Femur (tissue), 1 donor: Measurements from ENCODE around the gene TRAM2.

ENCODE experiments used
- DNase-seq: peaks from one replicate; pipeline ENCODE4 v3.0.0-alpha.2; 2017

TRAM2 gene

GRCh38 chr6:52564856-52565255, 12.0 kb downstream of the TRAM2 start:
- DNase-seq: no peak

GRCh38 chr6:52562911-52563310, 13.9 kb downstream of the TRAM2 start:
- no peak for DNase-seq

DNA sequence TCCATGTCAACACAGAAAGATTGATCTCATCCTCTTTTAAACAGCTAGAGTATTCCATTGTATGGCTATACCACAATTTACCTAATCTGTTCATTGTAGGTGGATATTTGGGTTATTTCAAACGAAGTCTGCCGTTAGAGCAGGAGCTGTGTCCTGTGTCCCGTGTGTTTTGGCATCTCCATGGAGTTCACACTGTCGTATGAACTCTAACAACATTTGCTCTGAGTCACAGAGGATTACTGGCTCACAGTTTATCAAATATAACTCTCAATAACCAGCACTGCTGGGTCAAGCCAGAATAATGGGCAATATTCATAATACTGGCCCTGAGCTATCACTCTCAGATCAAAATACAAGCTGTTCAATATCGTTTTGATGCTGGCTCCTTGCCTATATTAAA, 16.4 kb downstream of the TRAM2 start:
- no peak for DNase-seq

- DNase-seq: no peak
Observed at GRCh38 chr6:52558266-52559000, 18.4 kb downstream of the TRAM2 start.

DNA sequence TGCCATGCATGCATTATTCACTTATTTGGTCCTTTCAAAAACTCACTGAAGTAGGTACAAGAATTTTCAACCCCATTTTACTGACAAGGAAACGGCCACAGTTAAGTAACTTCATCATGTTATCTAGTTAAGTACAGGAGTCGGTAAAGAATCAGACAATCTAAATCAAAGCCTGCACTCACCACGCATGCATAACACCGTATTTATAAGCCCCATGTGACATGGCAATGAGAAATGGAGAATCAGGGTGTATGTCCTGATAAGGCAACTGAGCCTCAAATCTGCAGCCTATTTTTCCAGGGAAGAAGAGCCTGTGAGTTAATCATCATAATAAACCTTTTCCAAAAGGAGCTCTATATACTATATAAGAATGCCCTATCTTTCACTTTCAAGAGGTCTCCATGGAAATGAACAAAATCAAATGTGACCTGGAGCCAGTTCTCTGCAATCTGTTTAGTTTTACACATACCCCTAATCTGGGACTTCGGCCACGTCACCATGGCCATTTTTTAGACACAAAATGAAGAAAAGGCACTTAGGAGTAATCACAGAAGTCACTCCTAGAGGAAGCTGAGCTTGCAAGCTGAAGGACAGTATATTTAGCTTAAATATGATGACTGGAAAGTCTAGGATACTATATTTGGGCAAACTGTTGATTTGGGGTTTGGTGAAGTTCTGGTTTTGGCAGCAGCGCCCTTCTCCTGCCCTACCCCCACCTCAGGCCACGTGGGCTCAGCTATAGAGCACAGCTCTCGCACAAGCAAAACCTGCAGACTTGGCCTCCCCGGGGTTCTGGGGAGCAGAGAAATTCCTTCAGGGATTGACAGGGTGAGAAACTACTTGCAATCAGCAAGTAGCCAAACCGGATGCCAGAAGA, 19.2 kb downstream of the TRAM2 start:
- peak; percentile 64 for DNase-seq

DNA sequence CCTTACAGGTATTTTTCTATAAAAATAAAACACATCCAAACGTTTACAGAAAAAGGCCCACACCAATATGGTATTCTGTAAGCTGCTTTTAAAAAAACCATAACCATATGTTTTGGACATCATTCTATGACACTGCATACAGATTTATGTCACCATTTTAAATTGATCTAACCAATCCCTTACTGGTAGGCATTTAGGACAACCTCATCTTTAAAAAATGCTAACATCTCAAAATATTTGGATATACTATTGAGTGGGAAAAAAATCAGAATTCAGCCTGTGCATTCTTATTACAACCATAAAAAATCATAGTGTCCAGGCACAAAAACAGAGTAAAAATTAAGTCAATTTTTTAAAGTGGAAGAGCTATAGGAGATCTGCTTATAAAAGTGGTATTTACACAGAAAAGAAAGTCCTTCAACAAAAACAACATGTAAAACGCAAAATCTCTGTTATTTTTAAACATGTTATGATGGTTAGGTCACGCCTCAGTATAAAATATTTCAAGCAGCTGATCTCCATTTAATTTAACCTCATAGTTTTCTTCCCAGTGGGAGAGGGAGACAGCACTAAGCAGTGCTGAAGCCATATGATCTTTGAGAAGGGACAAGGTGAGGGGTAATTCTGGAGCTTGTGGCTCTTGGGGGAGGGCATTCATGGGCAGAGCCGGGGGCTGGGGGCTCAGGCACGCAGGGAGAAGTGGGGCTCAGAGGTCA, 21.2 kb downstream of the TRAM2 start:
- DNase-seq: no peak

DNA sequence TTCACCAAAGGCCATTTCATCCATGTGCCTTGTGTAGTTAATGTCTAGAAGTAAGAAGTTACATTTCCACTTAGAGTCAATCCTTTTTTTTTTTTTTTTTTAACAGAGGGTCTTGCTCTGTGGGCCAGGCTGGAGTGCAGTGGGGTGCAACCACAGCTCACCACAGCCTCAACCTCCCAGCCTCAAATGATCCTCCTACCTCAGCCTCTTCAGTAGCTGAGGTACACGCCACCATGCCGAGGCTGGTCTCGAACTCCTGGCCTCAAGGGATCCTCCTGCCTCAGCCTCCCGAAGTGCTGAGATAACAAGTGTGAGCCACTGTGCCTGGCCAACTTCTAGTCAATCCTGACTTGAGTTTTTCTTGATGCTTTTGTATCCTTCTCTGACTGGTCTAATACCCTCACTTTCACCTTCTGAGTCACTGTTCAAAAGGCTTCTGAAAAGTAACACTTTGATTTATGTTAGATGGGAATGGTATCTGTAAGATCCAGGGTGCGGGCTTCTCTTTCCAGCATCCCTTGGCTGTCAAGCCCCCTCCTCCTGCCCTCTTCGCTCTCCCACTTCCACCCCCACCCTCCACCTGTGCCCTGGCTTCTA, 22.1 kb downstream of the TRAM2 start:
- no peak for DNase-seq

DNA sequence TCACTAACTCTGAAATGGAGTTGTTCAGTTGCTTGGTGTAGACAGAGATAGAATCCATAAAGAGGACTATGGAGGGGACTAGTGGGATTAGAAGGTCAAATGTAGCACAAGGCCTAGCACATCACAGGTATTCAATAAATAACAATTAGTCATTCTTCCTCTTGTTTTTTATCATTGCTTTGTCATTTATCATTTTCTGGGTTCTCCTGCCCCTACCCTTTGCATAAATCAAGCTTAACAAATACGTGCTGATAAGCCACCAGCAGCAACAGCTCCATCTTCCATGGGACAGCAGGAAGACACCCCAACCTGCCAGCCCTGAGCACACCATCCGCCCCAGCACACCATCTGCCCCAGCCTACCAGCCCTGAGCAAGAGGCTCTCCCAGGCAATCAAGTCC, 23.1 kb downstream of the TRAM2 start:
- no peak for DNase-seq

- DNase-seq: no peak
Observed at GRCh38 chr6:52553158-52553557, 23.7 kb downstream of the TRAM2 start.

- no peak for DNase-seq
Observed at GRCh38 chr6:52552278-52552643, 24.6 kb downstream of the TRAM2 start.

- DNase-seq: peak; percentile 83
Observed at GRCh38 chr6:52551483-52552277, 25.2 kb downstream of the TRAM2 start.

DNA sequence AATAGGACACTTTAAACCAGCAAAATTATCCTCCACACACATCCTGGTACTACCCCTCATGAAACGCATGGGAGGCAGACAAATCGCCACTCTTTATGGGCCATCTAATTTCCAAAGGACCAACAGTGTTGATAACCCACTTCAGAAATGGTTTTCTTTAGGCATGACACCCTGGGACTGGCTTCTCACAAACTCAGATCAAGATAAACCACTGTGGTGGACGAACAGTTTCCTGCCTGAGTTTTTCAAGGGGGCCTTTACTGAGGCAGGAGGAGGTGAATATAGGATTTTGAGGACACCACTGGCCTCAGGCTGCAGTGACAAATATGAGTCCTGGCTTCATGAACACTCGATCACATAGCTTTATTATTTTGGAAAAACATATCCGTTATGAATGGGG, 26.0 kb downstream of the TRAM2 start:
- no peak for DNase-seq

DNA sequence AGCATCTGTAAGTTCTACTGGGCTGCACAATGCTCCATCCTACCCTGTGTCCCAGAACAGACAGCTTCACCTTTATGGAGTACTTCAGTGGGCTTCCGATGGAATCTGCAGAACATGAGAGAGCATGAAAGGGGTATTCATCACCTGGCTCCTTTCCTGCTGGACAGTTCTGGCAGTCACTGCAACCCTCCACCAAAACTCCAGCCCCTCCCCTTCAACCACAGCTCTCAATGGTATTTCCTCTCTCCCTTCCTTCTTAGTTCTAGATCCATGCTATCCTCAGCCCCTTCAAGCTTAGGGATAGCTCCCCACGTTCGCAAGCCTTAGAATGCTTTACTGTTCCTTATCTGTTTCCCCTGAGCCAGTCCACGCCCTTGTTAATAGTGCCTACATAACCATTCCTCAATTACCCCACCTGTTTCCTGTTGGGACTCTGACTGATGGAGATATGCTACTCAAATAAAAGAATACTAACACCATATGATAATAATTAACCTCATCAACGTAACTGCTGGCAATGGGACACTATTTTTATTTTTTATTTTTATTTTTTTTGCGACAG, 26.8 kb downstream of the TRAM2 start:
- no peak for DNase-seq

- no peak for DNase-seq
Observed at GRCh38 chr6:52549428-52549827, 27.4 kb downstream of the TRAM2 start.

- no peak for DNase-seq
Observed at GRCh38 chr6:52548999-52549398, 27.9 kb downstream of the TRAM2 start.

DNA sequence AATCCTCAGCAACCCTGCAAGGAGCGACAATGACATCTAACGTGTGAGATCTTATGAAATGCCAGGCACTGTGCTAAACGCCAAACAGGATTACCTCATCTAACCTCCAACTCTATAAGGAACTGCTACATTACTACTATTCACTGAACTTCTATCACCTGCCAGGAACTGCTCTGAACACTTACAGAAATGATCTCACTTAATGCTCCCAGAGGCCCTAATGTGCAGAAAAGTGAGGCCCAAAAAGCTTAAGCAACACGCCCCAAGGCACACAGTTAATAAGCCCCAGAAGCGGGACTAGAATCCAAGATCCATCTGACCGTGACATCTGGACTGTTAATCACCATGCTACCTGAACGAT, 28.5 kb downstream of the TRAM2 start:
- DNase-seq: no peak

- no peak for DNase-seq
Observed at GRCh38 chr6:52547647-52548352, 29.1 kb downstream of the TRAM2 start.

GRCh38 chr6:52546678-52547077, 30.2 kb downstream of the TRAM2 start:
- no peak for DNase-seq

- no peak for DNase-seq
Observed at GRCh38 chr6:52546192-52546591, 30.7 kb downstream of the TRAM2 start.

GRCh38 chr6:52545406-52546119, 31.3 kb downstream of the TRAM2 start:
- DNase-seq: no peak
